Measurements from ENCODE around the gene SCN2A. TPM values are rescaled to one million over a fixed set of nuclear protein-coding genes. Genes with fewer than 3 reads are reported as not detected.

SCN2A gene
- total and polyA plus RNA-seq, 11 donors: 0.01 to 0.45 (median 0.05) TPM; not detected in 4

DNA sequence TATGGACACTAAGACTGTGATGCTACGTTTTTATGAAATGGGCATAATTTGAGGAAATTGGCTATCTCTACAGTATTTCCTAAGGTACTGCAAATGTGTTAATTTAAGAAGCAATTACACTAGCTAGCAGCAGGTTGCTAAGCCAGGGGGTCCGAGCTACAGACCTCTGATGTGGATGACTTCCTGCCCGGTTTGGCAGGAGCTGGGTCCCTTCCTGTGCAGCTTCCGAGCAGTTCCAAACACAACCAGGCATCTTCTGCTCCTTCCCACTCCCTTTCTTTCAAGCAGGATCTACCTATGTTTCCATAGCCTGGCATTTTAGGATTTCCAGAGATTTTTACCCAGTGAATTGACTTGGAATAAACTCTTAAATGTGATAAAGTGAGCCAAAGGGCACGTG, 55.7 kb downstream of the SCN2A start:
- no peak for ATAC-seq
- TF ChIP-seq POLR2A (IDR thresholded peaks at IDR 0.05) (no peak), CTCF (IDR thresholded peaks at IDR 0.05) (no peak)
- intact Hi-C loops (cut with DNase I): loop anchor here (5.0 to 10.0 kb wide), 8 partner anchors 53 to 303 kb away; partner anchors contain the start of gene SCN2A (in 2 of the 10)

GRCh38 chr2:165295643-165296042, 56.4 kb downstream of the SCN2A start:
- Histone ChIP-seq H3K9me3 (no peaks in the 10 kb centered on the region), H3K4me1 (peaks cover 0 to 4% (median 0%) of the 10 kb centered on the region in 12 donors), H3K27ac (no peak overlapping the region), H3K27me3 (no peaks in the 10 kb centered on the region), H3K36me3 (no peaks in the 10 kb centered on the region), H3K4me3 (no peak overlapping the region)
- ATAC-seq (no peak), DNase-seq (no peak)
- 85 to 90% (median 88%) methylated on average over 4 of the region's 4 CpGs for WGBS, 4 donors
- TF ChIP-seq CTCF (IDR thresholded peaks at IDR 0.05) (no peak), POLR2A (IDR thresholded peaks at IDR 0.05) (no peak)
- intact Hi-C loops (cut with DNase I): loop anchor here in 6 of 10 donors (10.0 kb wide), 3 partner anchors 281 to 301 kb away; no protein-coding TSS in a partner anchor

More for the DNA sequence above, 55.7 kb downstream of the SCN2A start:
- Histone ChIP-seq H3K4me1 (peaks cover 0 to 4% (median 0%) of the 10 kb centered on the region in 12 donors), H3K9me3 (no peaks in the 10 kb centered on the region), H3K4me3 (no peak overlapping the region), H3K36me3 (no peaks in the 10 kb centered on the region), H3K27me3 (no peaks in the 10 kb centered on the region), H3K27ac (no peak overlapping the region)
- DNase-seq: no peak
- 50 to 56% (median 50%) methylated on average over 5 of the region's 5 CpGs for WGBS, 4 donors

- no peaks in the 10 kb centered on the region for H3K36me3 ChIP-seq
- no peak overlapping the region for H3K4me3 ChIP-seq
- no peak for ATAC-seq
- WGBS, 4 donors: 11 to 23% (median 16%) methylated on average over 3 of the region's 3 CpGs
- TF ChIP-seq POLR2A (IDR thresholded peaks at IDR 0.05) (no peak), CTCF (IDR thresholded peaks at IDR 0.05) (no peak)
- intact Hi-C loops (cut with DNase I): no loop called here
- no peaks in the 10 kb centered on the region for H3K9me3 ChIP-seq
- H3K27me3 ChIP-seq: no peaks in the 10 kb centered on the region
- no peak for DNase-seq
- H3K27ac ChIP-seq: no peak overlapping the region
- H3K4me1 ChIP-seq: no peaks in the 10 kb centered on the region
These were observed 66.3 kb downstream of the SCN2A start for GRCh38 chr2:165305391-165306096.

DNA sequence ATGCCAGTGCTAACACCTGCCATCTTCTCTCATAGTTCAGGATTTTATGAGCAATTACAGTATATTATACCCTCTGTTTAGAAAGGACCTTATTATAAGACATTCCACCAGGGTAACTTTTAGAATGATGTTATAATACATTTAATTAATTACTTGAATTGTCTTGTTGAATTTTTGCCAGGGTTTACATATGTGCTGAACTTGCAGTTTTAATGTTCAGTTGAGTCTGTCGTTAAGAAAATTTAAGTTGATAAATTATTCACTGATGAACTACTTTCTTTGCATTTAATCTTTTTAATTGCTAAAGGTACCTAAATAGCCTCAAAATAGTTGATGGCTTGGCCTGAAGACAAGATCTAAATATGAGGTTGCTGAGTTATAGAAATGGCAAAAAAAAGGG, 68.1 kb downstream of the SCN2A start:
- no peak for DNase-seq
- Histone ChIP-seq H3K27me3 (no peaks in the 10 kb centered on the region), H3K36me3 (no peaks in the 10 kb centered on the region), H3K4me1 (no peaks in the 10 kb centered on the region), H3K9me3 (no peaks in the 10 kb centered on the region), H3K27ac (no peak overlapping the region), H3K4me3 (no peak overlapping the region)
- TF ChIP-seq CTCF (IDR thresholded peaks at IDR 0.05) (no peak), POLR2A (IDR thresholded peaks at IDR 0.05) (no peak)
- no peak for ATAC-seq
- intact Hi-C loops (cut with DNase I): no loop called here
- WGBS, 4 donors: 82 to 96% (median 93%) methylated on average over 1 of the region's 1 CpG
